GM21825 (cell line): ENCODE results near the gene CPS1.

Experiments used
- ATAC-seq: cut with Tn5 transposase; IDR thresholded peaks from one replicate; pipeline ENCODE4 v1.9.1; 2021; ENCODE audit warnings: mild to moderate bottlenecking, moderate library complexity; ENCODE audit not compliant: unreplicated experiment

The CPS1 gene

GRCh38 chr2:210604666-210605065 lies 48.3 kb downstream of the CPS1 start:
- ATAC-seq = no peak

- ATAC-seq = no peak
Measured at GRCh38 chr2:210606001-210606400, 49.6 kb downstream of the CPS1 start.

DNA sequence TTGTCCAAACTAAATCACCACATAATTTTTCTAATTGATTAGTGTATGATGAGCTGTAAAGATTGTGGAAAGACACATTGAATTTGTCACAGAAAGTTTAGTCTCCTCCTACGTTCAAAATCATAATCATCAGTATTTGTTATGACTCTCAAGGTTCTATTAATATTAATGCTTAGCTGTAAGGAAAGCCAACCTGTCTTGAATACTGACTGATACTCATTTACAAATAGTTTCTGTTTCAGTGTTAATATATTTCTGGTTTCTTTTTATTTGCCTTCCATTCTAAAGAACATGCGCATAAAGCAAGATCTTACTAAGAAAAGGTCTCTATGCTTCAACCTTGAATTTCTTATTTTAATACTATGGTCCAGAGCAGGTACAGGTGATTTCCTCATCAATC lies 55.1 kb downstream of the CPS1 start:
- no peak for ATAC-seq

GRCh38 chr2:210616074-210616473 lies 59.7 kb downstream of the CPS1 start:
- ATAC-seq = no peak

- no peak for ATAC-seq
Measured at GRCh38 chr2:210617318-210617717, 60.9 kb downstream of the CPS1 start.

DNA sequence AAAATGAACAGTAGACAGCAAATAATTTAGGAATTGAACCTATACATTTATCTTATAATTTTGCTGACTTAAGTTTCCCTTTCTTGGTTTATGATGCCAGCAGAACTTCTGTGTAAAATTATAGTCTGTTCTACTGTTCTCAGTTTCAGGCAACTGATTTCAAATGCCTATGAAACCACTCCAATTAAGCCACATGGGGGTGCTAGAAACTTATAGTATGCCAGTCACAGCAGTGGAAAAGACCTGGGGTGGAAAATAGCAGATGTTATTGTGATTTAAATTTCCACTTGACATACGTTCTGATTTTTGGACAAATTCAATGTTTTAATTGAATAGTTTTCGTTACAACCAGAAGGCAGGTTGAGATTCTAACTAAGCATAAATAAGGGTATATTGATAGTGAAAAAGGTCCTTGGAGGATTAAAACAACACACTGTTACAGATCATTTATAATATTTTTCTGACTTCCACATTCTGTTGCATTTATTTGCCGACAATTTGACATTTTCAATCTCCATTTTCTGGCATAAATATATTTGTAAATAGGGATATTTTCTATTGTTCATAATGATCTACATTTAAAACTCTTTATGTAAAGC lies 61.4 kb downstream of the CPS1 start:
- peak; percentile 77 for ATAC-seq

DNA sequence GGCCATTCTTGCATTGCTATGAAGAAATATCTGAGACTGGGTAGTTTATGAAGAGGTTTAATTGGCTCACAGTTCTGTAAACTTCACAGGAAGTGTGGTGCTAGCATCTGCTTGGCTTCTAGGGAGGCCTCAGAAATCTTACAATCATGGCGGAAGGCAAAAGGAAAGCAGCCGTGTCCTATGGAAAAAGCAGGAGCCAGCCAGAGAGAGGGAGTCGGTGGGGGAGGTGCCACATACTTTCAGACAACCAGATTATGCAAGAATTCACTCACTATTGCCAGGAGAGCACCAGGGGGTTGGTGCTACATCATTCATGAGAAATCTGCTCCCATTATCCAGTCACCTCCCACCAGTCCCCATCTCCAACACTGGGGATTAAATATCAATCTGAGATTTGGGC lies 64.1 kb downstream of the CPS1 start:
- no peak for ATAC-seq

GRCh38 chr2:210623506-210623905 lies 67.1 kb downstream of the CPS1 start:
- no peak for ATAC-seq

DNA sequence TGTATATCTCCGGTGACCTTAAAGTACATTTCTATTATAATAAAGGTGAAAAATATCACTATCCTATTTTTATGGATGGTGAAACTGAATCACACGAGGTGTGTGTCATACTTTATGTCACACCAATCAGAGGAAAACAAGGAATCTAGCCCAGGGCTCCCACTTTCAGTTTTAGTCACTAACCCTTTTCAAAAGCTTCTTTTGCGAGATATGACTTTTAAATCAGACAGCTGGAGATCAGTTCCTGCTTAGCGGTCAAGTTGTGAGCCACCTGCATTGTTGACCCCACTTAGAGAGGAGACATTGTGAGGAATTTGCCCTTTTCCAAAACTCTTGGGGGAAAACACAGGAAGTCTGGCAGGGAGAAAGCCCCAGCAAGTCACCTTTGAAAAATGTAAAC lies 70.5 kb downstream of the CPS1 start:
- no peak for ATAC-seq

GRCh38 chr2:210630873-210631560 lies 74.6 kb downstream of the CPS1 start:
- ATAC-seq = no peak

DNA sequence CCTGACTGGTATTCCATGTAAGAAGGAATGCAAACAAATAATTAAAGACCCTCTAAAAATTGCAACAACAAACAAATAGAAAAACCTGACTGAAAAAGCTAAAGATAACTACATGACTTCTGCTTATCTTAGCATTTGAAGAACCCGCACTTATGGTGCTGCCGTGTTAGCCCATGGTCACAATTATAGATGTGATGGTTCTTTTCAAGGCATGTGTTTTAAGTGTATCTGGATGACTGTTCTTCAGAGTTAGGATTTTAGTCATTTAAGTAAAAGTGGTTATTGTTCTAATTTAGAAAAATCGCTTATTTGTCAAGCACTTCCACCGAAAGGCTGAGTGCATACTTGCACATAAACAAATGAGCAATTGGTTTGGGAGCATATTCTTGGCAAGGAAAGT lies 77.3 kb downstream of the CPS1 start:
- ATAC-seq = no peak

GRCh38 chr2:210635257-210635656 lies 78.9 kb downstream of the CPS1 start:
- ATAC-seq = no peak

GRCh38 chr2:210642333-210642732 lies 85.9 kb downstream of the CPS1 start:
- ATAC-seq = no peak

DNA sequence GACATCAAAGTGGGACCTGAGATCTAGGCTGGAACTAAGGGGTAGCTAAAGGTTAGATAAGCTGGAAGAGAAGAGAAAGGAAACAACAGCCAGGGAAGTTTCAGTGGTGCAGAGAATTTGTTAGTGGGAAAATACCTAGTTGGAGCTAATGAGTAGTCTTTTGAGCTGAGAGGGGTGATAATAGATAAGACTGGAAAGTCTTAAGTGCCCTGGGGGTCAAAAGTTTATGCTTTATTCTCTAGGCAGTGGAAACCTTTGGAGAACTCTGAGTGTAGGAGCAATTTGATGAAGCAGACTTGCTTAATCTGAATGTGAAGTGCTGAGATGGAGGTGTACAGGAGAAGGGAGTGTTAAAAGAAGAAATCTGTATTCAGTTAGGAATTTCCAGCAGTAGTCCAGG lies 90.8 kb downstream of the CPS1 start:
- no peak for ATAC-seq

- no peak for ATAC-seq
Measured at GRCh38 chr2:210654091-210654490, 97.7 kb downstream of the CPS1 start.

GRCh38 chr2:210655229-210655975 lies 99.0 kb downstream of the CPS1 start:
- ATAC-seq = no peak

GRCh38 chr2:210657874-210658273 lies 101.5 kb downstream of the CPS1 start:
- ATAC-seq = no peak

- ATAC-seq = no peak
Measured at GRCh38 chr2:210660751-210661150, 104.4 kb downstream of the CPS1 start.

- no peak for ATAC-seq
Measured at GRCh38 chr2:210662560-210662959, 106.2 kb downstream of the CPS1 start.

DNA sequence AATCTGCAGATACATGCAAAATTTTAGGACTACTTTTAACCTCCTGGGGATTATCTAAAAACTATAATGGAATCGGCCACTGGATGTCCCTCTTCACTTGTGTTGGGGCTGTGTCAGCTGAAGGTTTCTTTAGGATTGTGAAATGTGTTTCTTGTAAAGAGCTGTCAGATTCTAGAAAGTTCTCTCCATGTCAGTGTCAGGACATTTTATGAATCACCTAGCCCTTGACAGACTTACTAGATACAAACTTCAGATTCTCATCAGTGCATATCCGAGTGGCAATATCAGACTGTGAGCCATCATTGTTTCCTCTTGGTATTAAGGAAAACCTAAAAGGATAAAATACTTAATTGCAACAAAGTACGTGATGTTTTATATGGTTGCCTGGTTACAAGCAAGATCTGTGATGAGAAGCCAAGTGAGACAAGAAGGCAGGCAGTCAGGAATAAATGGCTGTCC lies 107.3 kb downstream of the CPS1 start:
- no peak for ATAC-seq

DNA sequence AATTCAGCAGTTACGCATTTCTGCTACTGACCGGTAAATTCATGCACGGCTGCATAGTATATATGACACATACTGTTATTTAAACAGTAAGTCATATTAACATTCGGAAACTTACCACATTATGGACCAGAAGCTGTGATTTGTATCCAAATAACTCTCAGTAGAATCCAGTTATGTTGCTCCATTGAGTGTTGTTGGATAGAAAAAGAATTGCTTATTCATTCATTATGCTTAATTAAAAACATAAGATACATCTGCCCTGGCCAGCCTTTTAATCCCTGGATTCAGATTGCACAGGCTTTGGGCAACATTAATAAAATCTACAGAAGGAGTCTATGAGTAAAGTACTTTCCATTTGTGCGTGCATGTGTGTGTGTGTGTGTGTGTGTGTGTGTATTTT lies 111.3 kb downstream of the CPS1 start:
- ATAC-seq = no peak

DNA sequence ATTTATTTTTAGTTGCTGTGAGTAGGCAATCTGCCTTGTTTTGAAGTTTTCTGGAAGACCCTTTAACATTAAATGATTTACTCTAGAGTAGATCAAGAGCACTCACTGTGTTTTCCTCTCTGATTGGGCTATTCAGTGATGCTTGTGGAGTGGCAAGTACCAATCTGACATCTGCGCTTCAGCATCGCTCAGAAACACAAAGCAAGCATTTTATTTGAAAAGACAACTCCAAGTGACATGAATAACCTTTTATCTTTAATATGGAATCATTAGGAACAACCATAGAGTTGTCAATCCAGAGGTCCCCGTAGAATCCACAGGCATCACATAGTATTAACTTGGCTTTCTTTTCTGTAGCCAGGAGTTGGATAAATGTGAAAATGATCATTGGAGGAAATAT lies 114.7 kb downstream of the CPS1 start:
- no peak for ATAC-seq
